ENCODE data around the gene CRACR2A.

Gene CRACR2A

GRCh38 chr12:3771853-3772252 lies 18.9 kb upstream of the CRACR2A start:
- Histone ChIP-seq H3K9me3 (ENCODE audit: control insufficient read depth, low read length) (no peaks in the 10 kb centered on the region), H3K9ac (ENCODE audit: low read length) (no peak overlapping the region), H3K27me3 (ENCODE audit: control insufficient read depth, insufficient read depth, low read length) (no peaks in the 10 kb centered on the region), H3K4me3 (ENCODE audit: low read length) (no peak overlapping the region), H3K36me3 (ENCODE audit: control insufficient read depth, insufficient read depth, low read length) (no peaks in the 10 kb centered on the region), H3K4me1 (ENCODE audit: control insufficient read depth, insufficient read depth, low read length) (no peaks in the 10 kb centered on the region)

GRCh38 chr12:3770891-3771290 lies 18.0 kb upstream of the CRACR2A start:
- no peaks in the 10 kb centered on the region for H3K4me1 ChIP-seq (ENCODE audit: control insufficient read depth, insufficient read depth, low read length)
- H3K9me3 ChIP-seq (ENCODE audit: control insufficient read depth, low read length): no peaks in the 10 kb centered on the region
- no peaks in the 10 kb centered on the region for H3K27me3 ChIP-seq (ENCODE audit: control insufficient read depth, insufficient read depth, low read length)
- no peaks in the 10 kb centered on the region for H3K36me3 ChIP-seq (ENCODE audit: control insufficient read depth, insufficient read depth, low read length)
- H3K4me3 ChIP-seq (ENCODE audit: low read length): no peak overlapping the region
- H3K9ac ChIP-seq (ENCODE audit: low read length): no peak overlapping the region

GRCh38 chr12:3768911-3769447 lies 16.1 kb upstream of the CRACR2A start:
- Histone ChIP-seq H3K4me3 (ENCODE audit: low read length) (no peak overlapping the region), H3K9me3 (ENCODE audit: control insufficient read depth, low read length) (no peaks in the 10 kb centered on the region), H3K4me1 (ENCODE audit: control insufficient read depth, insufficient read depth, low read length) (no peaks in the 10 kb centered on the region), H3K27me3 (ENCODE audit: control insufficient read depth, insufficient read depth, low read length) (no peaks in the 10 kb centered on the region), H3K36me3 (ENCODE audit: control insufficient read depth, insufficient read depth, low read length) (no peaks in the 10 kb centered on the region), H3K9ac (ENCODE audit: low read length) (no peak overlapping the region)

GRCh38 chr12:3761116-3761735 lies 8.3 kb upstream of the CRACR2A start:
- H3K27me3 ChIP-seq (ENCODE audit: control insufficient read depth, insufficient read depth, low read length): no peaks in the 10 kb centered on the region
- no peaks in the 10 kb centered on the region for H3K9me3 ChIP-seq (ENCODE audit: control insufficient read depth, low read length)
- H3K36me3 ChIP-seq (ENCODE audit: control insufficient read depth, insufficient read depth, low read length): no peaks in the 10 kb centered on the region
- H3K4me1 ChIP-seq (ENCODE audit: control insufficient read depth, insufficient read depth, low read length): peaks cover 8% of the 10 kb centered on the region
- no peak overlapping the region for H3K4me3 ChIP-seq (ENCODE audit: low read length)
- no peak overlapping the region for H3K9ac ChIP-seq (ENCODE audit: low read length)

GRCh38 chr12:3759878-3760277 lies 7.0 kb upstream of the CRACR2A start:
- Histone ChIP-seq H3K4me3 (ENCODE audit: low read length) (no peak overlapping the region), H3K27me3 (ENCODE audit: control insufficient read depth, insufficient read depth, low read length) (no peaks in the 10 kb centered on the region), H3K4me1 (ENCODE audit: control insufficient read depth, insufficient read depth, low read length) (peaks cover 12% of the 10 kb centered on the region), H3K9ac (ENCODE audit: low read length) (no peak overlapping the region), H3K36me3 (ENCODE audit: control insufficient read depth, insufficient read depth, low read length) (no peaks in the 10 kb centered on the region), H3K9me3 (ENCODE audit: control insufficient read depth, low read length) (no peaks in the 10 kb centered on the region)

- H3K36me3 ChIP-seq (ENCODE audit: control insufficient read depth, insufficient read depth, low read length): no peaks in the 10 kb centered on the region
- no peaks in the 10 kb centered on the region for H3K27me3 ChIP-seq (ENCODE audit: control insufficient read depth, insufficient read depth, low read length)
- H3K4me3 ChIP-seq (ENCODE audit: low read length): no peak overlapping the region
- no peaks in the 10 kb centered on the region for H3K9me3 ChIP-seq (ENCODE audit: control insufficient read depth, low read length)
- H3K4me1 ChIP-seq (ENCODE audit: control insufficient read depth, insufficient read depth, low read length): peaks cover 30% of the 10 kb centered on the region
- no peak overlapping the region for H3K9ac ChIP-seq (ENCODE audit: low read length)
Measured at GRCh38 chr12:3757261-3757660, 4.4 kb upstream of the CRACR2A start.

GRCh38 chr12:3755898-3756297 lies 3.0 kb upstream of the CRACR2A start:
- Histone ChIP-seq H3K9me3 (ENCODE audit: control insufficient read depth, low read length) (no peaks in the 10 kb centered on the region), H3K4me3 (ENCODE audit: low read length) (no peak overlapping the region), H3K36me3 (ENCODE audit: control insufficient read depth, insufficient read depth, low read length) (no peaks in the 10 kb centered on the region)

GRCh38 chr12:3753544-3754284 lies 805 bp upstream of the CRACR2A start:
- Histone ChIP-seq H3K9ac (ENCODE audit: low read length) (peak overlapping the region; percentile 76), H3K9me3 (ENCODE audit: control insufficient read depth, low read length) (no peaks in the 10 kb centered on the region), H3K4me1 (ENCODE audit: control insufficient read depth, insufficient read depth, low read length) (peaks cover 37% of the 10 kb centered on the region), H3K36me3 (ENCODE audit: control insufficient read depth, insufficient read depth, low read length) (no peaks in the 10 kb centered on the region), H3K4me3 (ENCODE audit: low read length) (peak overlapping the region; percentile 34), H3K27me3 (ENCODE audit: control insufficient read depth, insufficient read depth, low read length) (no peaks in the 10 kb centered on the region)

More at GRCh38 chr12:3755898-3756297, 3.0 kb upstream of the CRACR2A start:
- H3K27me3 ChIP-seq (ENCODE audit: control insufficient read depth, insufficient read depth, low read length): no peaks in the 10 kb centered on the region
- H3K4me1 ChIP-seq (ENCODE audit: control insufficient read depth, insufficient read depth, low read length): peaks cover 37% of the 10 kb centered on the region
- no peak overlapping the region for H3K9ac ChIP-seq (ENCODE audit: low read length)

- Histone ChIP-seq H3K9ac (ENCODE audit: low read length) (peak overlapping the region; percentile 76), H3K36me3 (ENCODE audit: control insufficient read depth, insufficient read depth, low read length) (no peaks in the 10 kb centered on the region), H3K9me3 (ENCODE audit: control insufficient read depth, low read length) (no peaks in the 10 kb centered on the region), H3K4me1 (ENCODE audit: control insufficient read depth, insufficient read depth, low read length) (peaks cover 49% of the 10 kb centered on the region), H3K27me3 (ENCODE audit: control insufficient read depth, insufficient read depth, low read length) (no peaks in the 10 kb centered on the region), H3K4me3 (ENCODE audit: low read length) (peak overlapping the region; percentile 35)
Measured at GRCh38 chr12:3752096-3752709, 706 bp downstream of the CRACR2A start.

GRCh38 chr12:3751151-3752095 lies 1.5 kb downstream of the CRACR2A start:
- Histone ChIP-seq H3K4me1 (ENCODE audit: control insufficient read depth, insufficient read depth, low read length) (peaks cover 43% of the 10 kb centered on the region), H3K27me3 (ENCODE audit: control insufficient read depth, insufficient read depth, low read length) (no peaks in the 10 kb centered on the region), H3K4me3 (ENCODE audit: low read length) (peak overlapping the region; percentile 35), H3K9me3 (ENCODE audit: control insufficient read depth, low read length) (no peaks in the 10 kb centered on the region), H3K9ac (ENCODE audit: low read length) (peak overlapping the region; percentile 76), H3K36me3 (ENCODE audit: control insufficient read depth, insufficient read depth, low read length) (no peaks in the 10 kb centered on the region)

GRCh38 chr12:3750616-3751015 lies 2.3 kb downstream of the CRACR2A start:
- H3K27me3 ChIP-seq (ENCODE audit: control insufficient read depth, insufficient read depth, low read length): no peaks in the 10 kb centered on the region
- no peaks in the 10 kb centered on the region for H3K36me3 ChIP-seq (ENCODE audit: control insufficient read depth, insufficient read depth, low read length)
- no peak overlapping the region for H3K4me3 ChIP-seq (ENCODE audit: low read length)
- H3K9me3 ChIP-seq (ENCODE audit: control insufficient read depth, low read length): no peaks in the 10 kb centered on the region
- no peak overlapping the region for H3K9ac ChIP-seq (ENCODE audit: low read length)
- H3K4me1 ChIP-seq (ENCODE audit: control insufficient read depth, insufficient read depth, low read length): peaks cover 38% of the 10 kb centered on the region
